Measurements from ENCODE around the gene STK11IP. TPM values are rescaled to one million over a fixed set of nuclear protein-coding genes. Genes with fewer than 3 reads are reported as not detected.

STK11IP gene
- total RNA-seq, 2 donors from 2014 or later = 25.4 to 42.7 TPM

- Histone ChIP-seq H3K9me3 (no peaks in the 10 kb centered on the region), H3K36me3 (no peaks in the 10 kb centered on the region), H3K4me3 (no peak overlapping the region), H3K4me1 (no peaks in the 10 kb centered on the region), H3K9ac (ENCODE audit: low read depth in 2 of 2, low read length in 2 of 2) (no peak overlapping the region), H3K27ac (no peak overlapping the region), H3K27me3 (no peaks in the 10 kb centered on the region)
- TF ChIP-seq CTCF (IDR thresholded peaks at IDR 0.05) = no peak
- DNase-seq = no peak
- intact Hi-C loops (cut with DNase I) = no loop called here
Observed at GRCh38 chr2:219661197-219661954, 63.7 kb downstream of the STK11IP start.

- DNase-seq = no peak
- Histone ChIP-seq H3K27me3 (no peaks in the 10 kb centered on the region), H3K9ac (ENCODE audit: low read depth in 2 of 2, low read length in 2 of 2) (no peak overlapping the region), H3K4me1 (no peaks in the 10 kb centered on the region), H3K4me3 (no peak overlapping the region), H3K9me3 (no peaks in the 10 kb centered on the region), H3K27ac (no peak overlapping the region), H3K36me3 (no peaks in the 10 kb centered on the region)
- TF ChIP-seq CTCF (IDR thresholded peaks at IDR 0.05) = no peak
- intact Hi-C loops (cut with DNase I) = no loop called here
Observed at GRCh38 chr2:219661955-219662395, 64.3 kb downstream of the STK11IP start.

- H3K27ac ChIP-seq = no peak overlapping the region
- intact Hi-C loops (cut with DNase I) = no loop called here
- no peaks in the 10 kb centered on the region for H3K27me3 ChIP-seq
- TF ChIP-seq CTCF (IDR thresholded peaks at IDR 0.05) = no peak
- no peaks in the 10 kb centered on the region for H3K9me3 ChIP-seq
- no peaks in the 10 kb centered on the region for H3K36me3 ChIP-seq
- no peak overlapping the region for H3K9ac ChIP-seq (ENCODE audit: low read depth in 2 of 2, low read length in 2 of 2)
- no peak for DNase-seq
- H3K4me1 ChIP-seq = no peaks in the 10 kb centered on the region
- H3K4me3 ChIP-seq = no peak overlapping the region
Observed at GRCh38 chr2:219662566-219662965, 64.9 kb downstream of the STK11IP start.

- intact Hi-C loops (cut with DNase I) = no loop called here
- no peak for DNase-seq
- Histone ChIP-seq H3K4me3 (no peak overlapping the region), H3K9me3 (no peaks in the 10 kb centered on the region), H3K36me3 (no peaks in the 10 kb centered on the region), H3K4me1 (no peaks in the 10 kb centered on the region), H3K27ac (no peak overlapping the region), H3K9ac (ENCODE audit: low read depth in 2 of 2, low read length in 2 of 2) (no peak overlapping the region), H3K27me3 (no peaks in the 10 kb centered on the region)
- no peak for TF ChIP-seq CTCF (IDR thresholded peaks at IDR 0.05)
Observed at GRCh38 chr2:219663116-219663762, 65.6 kb downstream of the STK11IP start.

GRCh38 chr2:219664041-219664440, 66.4 kb downstream of the STK11IP start:
- intact Hi-C loops (cut with DNase I) = no loop called here
- no peaks in the 10 kb centered on the region for H3K36me3 ChIP-seq
- no peak overlapping the region for H3K4me3 ChIP-seq
- H3K27ac ChIP-seq = no peak overlapping the region
- no peak for DNase-seq
- H3K4me1 ChIP-seq = no peaks in the 10 kb centered on the region
- H3K9ac ChIP-seq (ENCODE audit: low read depth in 2 of 2, low read length in 2 of 2) = no peak overlapping the region
- no peaks in the 10 kb centered on the region for H3K27me3 ChIP-seq
- TF ChIP-seq CTCF (IDR thresholded peaks at IDR 0.05) = no peak
- no peaks in the 10 kb centered on the region for H3K9me3 ChIP-seq

All from colonic mucosa (tissue), 4 donors.